CD4-positive, alpha-beta memory T cell (primary cell): ENCODE measurements around the gene FASN. TPM values are rescaled to one million over a fixed set of nuclear protein-coding genes. Genes with fewer than 3 reads are reported as not detected.

ENCODE experiments used
- CTCF ChIA-PET: fragments of 350-600 bp; sonication (Branson Sonifier 250); formaldehyde crosslinking; loops from one replicate; lab custom pipeline; 2021; ENCODE audit warnings: inconsistent platforms; ENCODE audit not compliant: partially characterized antibody; lab: Charles Lee
- POLR2A ChIA-PET: fragments of 350-600 bp; sonication (Branson Sonifier 250); formaldehyde crosslinking; loops from one replicate; lab custom pipeline; 2021; ENCODE audit not compliant: partially characterized antibody; lab: Charles Lee
- DNase-seq, 5 donors: peaks; one replicate each; pipeline versions ENCODE4 v3.0.0 to v3.0.0-alpha.2; 2020 to 2022; ENCODE audit warnings: mixed read lengths in 1 of 5
- H3K27ac ChIP-seq: one replicate; pipeline ENCODE4 v1.7.0; 2013; ENCODE audit warnings: low read depth, low read length
- H3K27me3 ChIP-seq: 2 replicates; pipeline ENCODE4 v1.7.0; 2013; ENCODE audit warnings: mild to moderate bottlenecking, low read length, moderate library complexity; ENCODE audit not compliant: insufficient read depth
- H3K36me3 ChIP-seq: 2 replicates; pipeline ENCODE4 v1.7.0; 2013; ENCODE audit warnings: mild to moderate bottlenecking, low read length, moderate library complexity; ENCODE audit not compliant: insufficient read depth
- H3K4me1 ChIP-seq: 2 replicates; pipeline ENCODE4 v1.7.0; 2013; ENCODE audit warnings: mild to moderate bottlenecking, low read length, moderate library complexity; ENCODE audit not compliant: insufficient read depth
- H3K4me3 ChIP-seq, 2 donors: one replicate each; pipeline ENCODE4 v1.7.0; 2013; ENCODE audit warnings: low read length in 2 of 2, mild to moderate bottlenecking in 1 of 2
- H3K9me3 ChIP-seq, 2 donors: one replicate each; pipeline ENCODE4 v1.7.0; 2013; ENCODE audit warnings: low read length in 2 of 2, control low read depth in 1 of 2; ENCODE audit not compliant: control insufficient read depth in 1 of 2
- H3K27ac Mint-ChIP-seq, 7 donors: one replicate each; pipeline ENCODE4 v1.8.0; 2020 to 2021; ENCODE audit warnings: mixed read lengths in 7 of 7, mild to moderate bottlenecking in 6 of 7, inconsistent platforms in 3 of 7, moderate library complexity in 3 of 7
- H3K27me3 Mint-ChIP-seq, 2 donors: one replicate each; pipeline ENCODE4 v1.8.0; 2020 to 2021; ENCODE audit warnings: mixed read lengths in 2 of 2
- H3K36me3 Mint-ChIP-seq, 2 donors: one replicate each; pipeline ENCODE4 v1.8.0; 2020 to 2021; ENCODE audit warnings: mixed read lengths in 2 of 2, inconsistent platforms in 1 of 2, mild to moderate bottlenecking in 1 of 2
- H3K4me1 Mint-ChIP-seq, 4 donors: one replicate each; pipeline ENCODE4 v1.8.0; 2020 to 2021; ENCODE audit warnings: mixed read lengths in 4 of 4, mild to moderate bottlenecking in 1 of 4
- H3K4me3 Mint-ChIP-seq, 8 donors: one replicate each; pipeline ENCODE4 v1.8.0; 2020 to 2021; ENCODE audit warnings: mixed read lengths in 8 of 8, mild to moderate bottlenecking in 7 of 8, moderate library complexity in 6 of 8, inconsistent platforms in 3 of 8
- H3K9me3 Mint-ChIP-seq, 8 donors: one replicate each; pipeline ENCODE4 v1.8.0; 2020 to 2021; ENCODE audit warnings: mixed read lengths in 8 of 8, mild to moderate bottlenecking in 5 of 8, inconsistent platforms in 3 of 8, moderate library complexity in 1 of 8
- intact Hi-C: fragments of 100-400 bp; cut with micrococcal nuclease; formaldehyde crosslinking; loops from one replicate; pipeline ENCODE4 v1.15.1; 2023
- polyA plus RNA-seq, 2 donors: library from polyadenylated mRNA; unstranded; fragments of 300-500 nt; fragmentation: Illumina TruSeq; gene quantifications; one replicate each; pipeline ENCODE4 v1.2.3, GENCODE V29; 2021
- total RNA-seq, 2 experiments: library from RNA; stranded (reverse); gene quantifications; one replicate each; pipeline ENCODE4 v1.2.3, GENCODE V29; 2021

The FASN gene
- total and polyA plus RNA-seq, 4 experiments from 2014 or later: 0.03 to 27.7 (median 15.0) TPM

DNA sequence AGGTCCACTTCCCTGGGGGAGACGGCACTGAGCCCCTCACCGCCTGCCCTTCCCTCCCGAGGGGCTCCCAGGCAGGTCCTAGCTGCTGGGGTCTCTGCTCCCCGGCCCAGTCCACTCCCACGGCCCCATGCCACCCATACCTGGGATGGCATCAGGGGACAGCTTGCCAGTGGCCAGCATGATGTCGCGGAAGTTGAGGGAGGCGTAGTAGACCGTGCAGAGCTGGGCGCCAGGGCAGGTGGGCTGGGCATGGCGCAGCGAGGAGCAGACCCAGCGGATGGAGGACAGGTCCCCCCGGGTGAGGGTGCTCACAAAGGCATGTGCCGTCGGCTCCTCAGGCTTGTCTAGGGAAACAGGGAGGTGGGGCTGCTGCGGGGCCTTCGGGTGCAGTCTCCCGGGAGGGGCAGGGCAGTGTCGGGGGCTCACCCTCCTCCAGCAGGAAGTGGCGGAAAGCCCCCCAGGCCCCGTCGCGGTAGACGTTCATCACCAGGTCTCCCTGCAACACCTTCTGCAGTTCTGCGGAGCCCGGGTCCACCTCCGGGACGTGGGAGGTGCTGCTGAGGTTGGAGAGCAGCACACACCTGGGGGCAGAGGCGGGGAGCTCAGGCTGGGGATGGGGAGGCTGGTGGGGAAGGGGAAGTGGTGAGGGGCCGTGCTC lies 13.5 kb downstream of the FASN start:
- intact Hi-C loops: no loop called here
- Mint-ChIP-seq H3K36me3 (peaks cover 7 to 19% of the 10 kb centered on the region in 2 donors), H3K9me3 (no peaks in the 10 kb centered on the region), H3K27me3 (no peaks in the 10 kb centered on the region), H3K4me1 (no peaks in the 10 kb centered on the region), H3K27ac (no peak overlapping the region), H3K4me3 (no peak overlapping the region)
- no peak overlapping the region for H3K4me3 ChIP-seq
- no peaks in the 10 kb centered on the region for H3K9me3 ChIP-seq
- H3K4me1 ChIP-seq: no peaks in the 10 kb centered on the region
- H3K27me3 ChIP-seq: no peaks in the 10 kb centered on the region
- H3K27ac ChIP-seq: no peak overlapping the region
- DNase-seq: peak in 1 of 5 donors; percentile 43
- ChIA-PET CTCF (no interaction called here), POLR2A (no interaction called here)
- peaks cover 45% of the 10 kb centered on the region for H3K36me3 ChIP-seq

GRCh38 chr17:82083533-82084359 lies 14.3 kb downstream of the FASN start:
- H3K27ac ChIP-seq: no peak overlapping the region
- peaks cover 43% of the 10 kb centered on the region for H3K36me3 ChIP-seq
- intact Hi-C loops: no loop called here
- POLR2A ChIA-PET: no interaction called here
- Mint-ChIP-seq H3K9me3 (no peaks in the 10 kb centered on the region), H3K4me1 (no peaks in the 10 kb centered on the region), H3K4me3 (peak overlapping the region in 1 of 8 donors; percentile 41), H3K27ac (no peak overlapping the region), H3K27me3 (no peaks in the 10 kb centered on the region), H3K36me3 (peaks cover 7 to 17% of the 10 kb centered on the region in 2 donors)
- H3K4me1 ChIP-seq: no peaks in the 10 kb centered on the region
- CTCF ChIA-PET: no interaction called here
- DNase-seq: peak in 1 of 5 donors; percentile 21
- H3K4me3 ChIP-seq: no peak overlapping the region
- no peaks in the 10 kb centered on the region for H3K9me3 ChIP-seq
- H3K27me3 ChIP-seq: no peaks in the 10 kb centered on the region

DNA sequence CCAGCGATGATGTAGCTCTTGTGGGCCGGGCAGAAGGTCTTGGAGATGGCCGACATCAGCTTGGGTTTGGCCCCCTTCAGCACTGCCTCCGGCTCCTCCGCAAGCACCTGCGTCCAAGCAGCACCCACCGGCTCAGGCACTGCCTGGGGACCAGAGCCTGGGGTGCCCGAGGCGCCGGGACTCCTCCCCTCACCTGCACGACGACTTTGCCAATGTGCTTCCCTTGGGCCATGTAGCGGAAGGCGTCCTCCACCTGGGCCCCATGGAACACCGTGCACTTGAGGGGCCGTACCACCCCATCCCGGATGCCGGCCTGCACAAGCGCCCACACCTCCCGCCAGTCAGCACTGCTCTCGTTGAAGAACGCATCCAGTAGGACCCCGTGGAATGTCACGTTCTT lies 15.0 kb downstream of the FASN start:
- Histone ChIP-seq H3K27ac (no peak overlapping the region), H3K4me3 (no peak overlapping the region), H3K9me3 (no peaks in the 10 kb centered on the region), H3K36me3 (peaks cover 36% of the 10 kb centered on the region), H3K4me1 (no peaks in the 10 kb centered on the region), H3K27me3 (no peaks in the 10 kb centered on the region)
- CTCF ChIA-PET: no interaction called here
- Mint-ChIP-seq H3K4me1 (no peaks in the 10 kb centered on the region), H3K27me3 (no peaks in the 10 kb centered on the region), H3K4me3 (no peak overlapping the region), H3K27ac (no peak overlapping the region), H3K9me3 (no peaks in the 10 kb centered on the region), H3K36me3 (peaks cover 7 to 16% of the 10 kb centered on the region in 2 donors)
- intact Hi-C loops: no loop called here
- POLR2A ChIA-PET: no interaction called here
- DNase-seq: no peak

DNA sequence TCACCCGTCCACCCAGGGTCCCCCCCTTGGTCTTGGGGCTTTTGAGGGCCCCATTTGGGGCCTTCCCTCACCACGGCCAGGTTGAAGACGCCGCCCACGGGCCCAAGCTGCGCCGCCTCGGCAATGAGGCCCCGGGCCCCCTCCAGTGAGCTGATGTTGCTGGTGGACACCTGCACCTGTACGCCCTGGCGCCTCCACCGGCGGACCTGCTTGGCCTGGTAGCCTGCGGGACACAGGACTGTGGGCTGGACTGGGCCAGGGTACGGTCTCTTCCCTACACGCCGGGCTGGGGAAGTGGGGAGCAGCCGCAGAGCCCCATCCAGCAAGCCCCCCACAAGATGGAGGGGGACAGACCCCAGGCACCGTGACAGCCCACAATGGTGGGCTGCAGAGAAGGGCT lies 15.6 kb downstream of the FASN start:
- no peak for DNase-seq
- ChIA-PET CTCF (no interaction called here), POLR2A (no interaction called here)
- no peaks in the 10 kb centered on the region for H3K4me1 ChIP-seq
- H3K9me3 Mint-ChIP-seq: no peaks in the 10 kb centered on the region
- no peaks in the 10 kb centered on the region for H3K4me1 Mint-ChIP-seq
- H3K27me3 Mint-ChIP-seq: no peaks in the 10 kb centered on the region
- H3K27me3 ChIP-seq: no peaks in the 10 kb centered on the region
- no peak overlapping the region for H3K27ac Mint-ChIP-seq
- H3K27ac ChIP-seq: no peak overlapping the region
- intact Hi-C loops: no loop called here
- H3K9me3 ChIP-seq: no peaks in the 10 kb centered on the region
- no peak overlapping the region for H3K4me3 ChIP-seq
- no peak overlapping the region for H3K4me3 Mint-ChIP-seq
- peaks cover 7 to 16% of the 10 kb centered on the region in 2 donors for H3K36me3 Mint-ChIP-seq
- H3K36me3 ChIP-seq: peaks cover 31% of the 10 kb centered on the region

DNA sequence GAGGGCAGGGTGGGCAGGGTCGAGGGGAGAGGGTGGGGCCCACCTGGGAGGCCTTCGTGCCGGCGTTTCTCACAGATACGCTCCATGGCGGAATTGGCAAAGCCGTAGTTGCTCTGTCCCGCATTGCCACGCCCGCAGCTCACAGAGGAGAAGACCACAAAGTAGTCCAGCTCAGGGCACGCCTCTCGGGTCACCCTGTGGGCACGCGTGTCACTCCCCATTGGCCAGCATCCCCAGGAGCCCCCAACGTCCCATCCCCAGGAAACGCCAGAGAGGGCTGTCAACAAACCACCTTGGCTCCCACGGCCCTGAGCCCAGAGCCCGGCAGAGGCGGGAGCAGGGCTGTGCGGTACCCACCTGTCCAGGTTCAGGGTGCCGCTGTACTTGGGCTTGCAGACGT lies 16.1 kb downstream of the FASN start:
- Mint-ChIP-seq H3K4me3 (no peak overlapping the region), H3K36me3 (peaks cover 7 to 16% of the 10 kb centered on the region in 2 donors), H3K27me3 (no peaks in the 10 kb centered on the region), H3K27ac (no peak overlapping the region), H3K4me1 (no peaks in the 10 kb centered on the region), H3K9me3 (no peaks in the 10 kb centered on the region)
- H3K27me3 ChIP-seq: no peaks in the 10 kb centered on the region
- intact Hi-C loops: no loop called here
- H3K4me3 ChIP-seq: no peak overlapping the region
- no peaks in the 10 kb centered on the region for H3K9me3 ChIP-seq
- no peak for DNase-seq
- ChIA-PET CTCF (no interaction called here), POLR2A (no interaction called here)
- H3K36me3 ChIP-seq: peaks cover 27% of the 10 kb centered on the region
- H3K4me1 ChIP-seq: no peaks in the 10 kb centered on the region
- H3K27ac ChIP-seq: no peak overlapping the region

GRCh38 chr17:82081546-82081945 lies 16.5 kb downstream of the FASN start:
- H3K9me3 Mint-ChIP-seq: peaks cover 0 to 2% (median 0%) of the 10 kb centered on the region in 8 donors
- CTCF ChIA-PET: no interaction called here

DNA sequence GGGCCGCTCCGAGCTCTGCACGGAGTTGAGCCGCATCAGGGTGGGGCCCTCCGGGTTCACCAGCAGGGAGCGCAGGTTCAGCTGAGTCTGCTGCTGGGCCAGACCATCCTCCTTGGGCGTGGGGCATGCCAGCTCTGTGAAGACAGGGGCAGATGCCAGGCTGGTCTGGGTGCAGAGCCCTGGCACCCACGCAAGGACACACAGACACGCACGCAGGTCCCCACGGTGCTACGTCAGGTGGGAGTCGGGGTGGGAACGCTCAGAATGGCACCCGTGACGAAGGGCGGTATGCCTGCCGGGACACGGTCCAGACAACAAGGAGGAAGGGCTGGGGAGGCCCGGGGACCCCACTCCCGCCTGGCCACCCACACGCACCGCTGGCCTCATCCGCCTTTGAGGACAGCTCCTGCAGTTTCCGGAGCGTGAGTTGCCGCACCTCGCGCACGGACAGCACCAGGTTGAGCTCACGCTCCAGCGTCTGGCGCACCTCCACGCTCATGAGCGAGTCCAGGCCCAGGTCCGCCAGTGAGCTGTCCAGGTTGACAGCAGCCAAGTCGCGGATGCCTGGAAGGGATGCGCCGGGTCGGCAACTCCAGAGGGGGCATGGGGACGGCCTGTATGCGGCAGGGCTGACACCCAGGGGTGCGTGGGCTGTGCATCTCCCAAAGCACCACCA lies 17.1 kb downstream of the FASN start:
- no peaks in the 10 kb centered on the region for H3K4me1 Mint-ChIP-seq
- DNase-seq: no peak
- H3K27ac Mint-ChIP-seq: no peak overlapping the region
- peaks cover 21% of the 10 kb centered on the region for H3K36me3 ChIP-seq
- intact Hi-C loops: no loop called here
- H3K27ac ChIP-seq: no peak overlapping the region
- no peaks in the 10 kb centered on the region for H3K9me3 ChIP-seq
- H3K27me3 ChIP-seq: no peaks in the 10 kb centered on the region
- peak overlapping the region in 1 of 8 donors; percentile 46 for H3K4me3 Mint-ChIP-seq
- no peak overlapping the region for H3K4me3 ChIP-seq
- peaks cover 7 to 15% of the 10 kb centered on the region in 2 donors for H3K36me3 Mint-ChIP-seq
- no peaks in the 10 kb centered on the region for H3K4me1 ChIP-seq
- POLR2A ChIA-PET: interaction anchor here (1.1 kb wide), 1 partner anchor 15 kb away, joined by 3 read pairs; the partner anchor contains the start of gene DUS1L
- peaks cover 0 to 4% (median 0%) of the 10 kb centered on the region in 8 donors for H3K9me3 Mint-ChIP-seq
- CTCF ChIA-PET: no interaction called here
- H3K27me3 Mint-ChIP-seq: no peaks in the 10 kb centered on the region

More at GRCh38 chr17:82081546-82081945, 16.5 kb downstream of the FASN start:
- Histone ChIP-seq H3K4me1 (no peaks in the 10 kb centered on the region), H3K27ac (no peak overlapping the region), H3K4me3 (no peak overlapping the region), H3K9me3 (no peaks in the 10 kb centered on the region), H3K27me3 (no peaks in the 10 kb centered on the region), H3K36me3 (peaks cover 24% of the 10 kb centered on the region)
- Mint-ChIP-seq H3K27ac (no peak overlapping the region), H3K4me1 (no peaks in the 10 kb centered on the region), H3K36me3 (peaks cover 7 to 16% of the 10 kb centered on the region in 2 donors), H3K4me3 (no peak overlapping the region), H3K27me3 (no peaks in the 10 kb centered on the region)
- no peak for DNase-seq
- POLR2A ChIA-PET: no interaction called here
- intact Hi-C loops: no loop called here
